Lower leg skin (tissue), 4 donors: Measurements from ENCODE around the gene NGEF. TPM values are rescaled to one million over a fixed set of nuclear protein-coding genes. Genes with fewer than 3 reads are reported as not detected.
"Not testable (repeated sequence)": the region's sequence is repeated elsewhere in the genome, so short reads cannot be mapped to it uniquely, and the experiment has no call there.

ENCODE experiments used
- DNase-seq, 2 donors: peaks; one replicate each; pipeline ENCODE4 v3.0.0-alpha.2; 2019; ENCODE audit warnings: low spot score in 2 of 2
- H3K4me3 ChIP-seq: fragments of 200-600 bp; sonication (generic); 2 replicates; pipeline ENCODE4 v1.5.1; 2017; ENCODE audit warnings: mild to moderate bottlenecking, low read depth; ENCODE audit not compliant: poor library complexity, severe bottlenecking
- POLR2A ChIP-seq, 2 donors: fragments of 450-650 bp; IDR thresholded peaks; one replicate each; pipeline ENCODE4 v1.6.1; 2016 to 2017; ENCODE audit warnings: antibody characterized with exemption in 2 of 2, mild to moderate bottlenecking in 1 of 2, moderate library complexity in 1 of 2
- WGBS, 2 donors: methylation state at CpG; one replicate each; pipeline ENCODE4 v1.1.5; 2018; 5-methylcytosine and 5-hydroxymethylcytosine counted together
- intact Hi-C: fragments of 100-400 bp; cut with DNase I; formaldehyde crosslinking; loops from one replicate; pipeline ENCODE4 v1.15.0; 2023; ENCODE audit warnings: low total_unique reads
- total RNA-seq, 4 donors: library from RNA; depleted of rRNA; stranded (reverse); fragments of >200 nt; gene quantifications; one replicate each; pipeline ENCODE4 v1.1.0, GENCODE V29; 2016
- TF ChIP-seq, protein P1 (sequence below), 3 donors: fragments of 450-650 bp; IDR thresholded peaks; one replicate each; pipeline ENCODE4 v1.5.1; 2016; ENCODE audit warnings: antibody characterized with exemption in 3 of 3, mild to moderate bottlenecking in 3 of 3, moderate library complexity in 2 of 3

The NGEF gene
- total RNA-seq, 4 donors from 2014 or later = 15.7 to 30.3 (median 17.9) TPM

- TF ChIP-seq, protein P1, sequence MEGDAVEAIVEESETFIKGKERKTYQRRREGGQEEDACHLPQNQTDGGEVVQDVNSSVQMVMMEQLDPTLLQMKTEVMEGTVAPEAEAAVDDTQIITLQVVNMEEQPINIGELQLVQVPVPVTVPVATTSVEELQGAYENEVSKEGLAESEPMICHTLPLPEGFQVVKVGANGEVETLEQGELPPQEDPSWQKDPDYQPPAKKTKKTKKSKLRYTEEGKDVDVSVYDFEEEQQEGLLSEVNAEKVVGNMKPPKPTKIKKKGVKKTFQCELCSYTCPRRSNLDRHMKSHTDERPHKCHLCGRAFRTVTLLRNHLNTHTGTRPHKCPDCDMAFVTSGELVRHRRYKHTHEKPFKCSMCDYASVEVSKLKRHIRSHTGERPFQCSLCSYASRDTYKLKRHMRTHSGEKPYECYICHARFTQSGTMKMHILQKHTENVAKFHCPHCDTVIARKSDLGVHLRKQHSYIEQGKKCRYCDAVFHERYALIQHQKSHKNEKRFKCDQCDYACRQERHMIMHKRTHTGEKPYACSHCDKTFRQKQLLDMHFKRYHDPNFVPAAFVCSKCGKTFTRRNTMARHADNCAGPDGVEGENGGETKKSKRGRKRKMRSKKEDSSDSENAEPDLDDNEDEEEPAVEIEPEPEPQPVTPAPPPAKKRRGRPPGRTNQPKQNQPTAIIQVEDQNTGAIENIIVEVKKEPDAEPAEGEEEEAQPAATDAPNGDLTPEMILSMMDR (IDR thresholded peaks at IDR 0.05) = no peak
- no peak for TF ChIP-seq POLR2A (IDR thresholded peaks at IDR 0.05)
- 74 to 77% methylated on average over 8 of the region's 8 CpGs for WGBS, 2 donors
- H3K4me3 ChIP-seq = no peak overlapping the region
- DNase-seq = no peak
- intact Hi-C loops = no loop called here
Observed at GRCh38 chr2:233021771-233022170, 8.7 kb upstream of the NGEF start.

GRCh38 chr2:233020454-233020853 is 7.4 kb upstream of the NGEF start:
- no peak for TF ChIP-seq POLR2A (IDR thresholded peaks at IDR 0.05)
- TF ChIP-seq, protein P1 (IDR thresholded peaks at IDR 0.05) = no peak
- no peak overlapping the region for H3K4me3 ChIP-seq
- no peak for DNase-seq
- 80 to 81% methylated on average over 2 of the region's 2 CpGs for WGBS, 2 donors
- intact Hi-C loops = no loop called here

- intact Hi-C loops, DNase-seq, H3K4me3 ChIP-seq: not testable (repeated sequence)
- WGBS, 2 donors = 87 to 97% methylated on average over 4 of the region's 4 CpGs
Observed at GRCh38 chr2:233019610-233020009, 6.6 kb upstream of the NGEF start.

- 91 to 93% methylated on average over 1 of the region's 1 CpG for WGBS, 2 donors
- no peak for TF ChIP-seq POLR2A (IDR thresholded peaks at IDR 0.05)
- TF ChIP-seq, protein P1 (IDR thresholded peaks at IDR 0.05) = no peak
- intact Hi-C loops = no loop called here
- no peak overlapping the region for H3K4me3 ChIP-seq
- DNase-seq = no peak
Observed at GRCh38 chr2:233017947-233018346, 4.9 kb upstream of the NGEF start.

GRCh38 chr2:233015019-233015645 is 2.1 kb upstream of the NGEF start:
- TF ChIP-seq, protein P1 (IDR thresholded peaks at IDR 0.05) = no peak
- no peak for TF ChIP-seq POLR2A (IDR thresholded peaks at IDR 0.05)
- WGBS, 2 donors = 92 to 93% methylated on average over 1 of the region's 1 CpG
- no peak overlapping the region for H3K4me3 ChIP-seq
- peak in 1 of 2 donors; percentile 21 for DNase-seq
- intact Hi-C loops = no loop called here

DNA sequence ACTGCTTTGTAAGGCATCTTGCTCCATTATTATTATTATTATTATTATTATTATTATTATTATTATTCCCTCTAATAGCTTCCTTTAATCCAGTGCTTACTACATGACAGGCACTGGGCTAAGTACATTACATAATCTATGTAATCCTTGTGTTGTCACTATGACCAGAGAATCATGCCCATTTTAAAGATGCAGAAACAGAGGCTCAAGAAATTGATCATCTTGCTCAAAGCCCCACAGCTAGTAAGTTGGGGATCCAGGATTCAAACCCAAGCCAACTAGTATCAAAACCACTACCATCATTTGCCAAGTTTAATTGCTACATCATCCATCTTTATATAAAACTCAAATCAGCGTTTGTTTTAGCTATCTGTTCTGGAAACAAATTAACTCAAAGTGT is 594 bp upstream of the NGEF start:
- WGBS, 2 donors = 93 to 94% methylated on average over 1 of the region's 1 CpG
- intact Hi-C loops = no loop called here
- DNase-seq = no peak
- no peak overlapping the region for H3K4me3 ChIP-seq
- TF ChIP-seq POLR2A (IDR thresholded peaks at IDR 0.05) = no peak
- TF ChIP-seq, protein P1 (IDR thresholded peaks at IDR 0.05) = no peak
